Stomach (tissue), 9 donors: Measurements from ENCODE around the gene COL1A2. TPM values are rescaled to one million over a fixed set of nuclear protein-coding genes. Genes with fewer than 3 reads are reported as not detected.

Experiments used
- DNase-seq, 2 donors: peaks; one replicate each; pipeline versions ENCODE4 v3.0.0 to v3.0.0-alpha.2; 2013 to 2019
- H3K27ac ChIP-seq, 5 donors: fragments of 200-600 bp in 4 of 5; sonication (generic) in 4 of 5; one replicate each; pipeline ENCODE4 v1.5.1; 2013 to 2019; ENCODE audit warnings: mild to moderate bottlenecking in 1 of 5, moderate library complexity in 1 of 5
- H3K27me3 ChIP-seq, 3 donors: fragments of 200-600 bp; sonication (generic); one replicate each; pipeline ENCODE4 v1.5.1; 2017 to 2019; ENCODE audit warnings: mixed run types in 1 of 3
- H3K36me3 ChIP-seq, 4 donors: fragments of 200-600 bp; sonication (generic); 1 replicate in 3 of 4; 2 replicates in 1 of 4; pipeline ENCODE4 v1.5.1; 2016 to 2019
- H3K4me1 ChIP-seq, 4 donors: fragments of 200-600 bp; sonication (generic); one replicate each; pipeline ENCODE4 v1.5.1; 2016 to 2019
- H3K4me3 ChIP-seq, 4 donors: fragments of 200-600 bp; sonication (generic) in 3 of 4; one replicate each; pipeline ENCODE4 v1.5.1; 2016 to 2019; ENCODE audit warnings: mild to moderate bottlenecking in 1 of 4
- H3K9me3 ChIP-seq, 4 donors: fragments of 200-600 bp; sonication (generic); one replicate each; pipeline ENCODE4 v1.5.1; 2016 to 2019
- EP300 ChIP-seq: sonication (generic); formaldehyde crosslinking; IDR thresholded peaks from one replicate; pipeline ENCODE4 v1.6.1; 2017; ENCODE audit warnings: antibody characterized with exemption
- POLR2A ChIP-seq, 4 donors: fragments of 450-650 bp; IDR thresholded peaks; one replicate each; pipeline ENCODE4 v1.6.1; 2016; ENCODE audit warnings: antibody characterized with exemption in 4 of 4, control low read depth in 2 of 4, mild to moderate bottlenecking in 1 of 4, moderate library complexity in 1 of 4
- POLR2AphosphoS5 ChIP-seq, 3 donors: sonication (generic); formaldehyde crosslinking; IDR thresholded peaks; one replicate each; pipeline ENCODE4 v1.6.1; 2016; ENCODE audit warnings: antibody characterized with exemption in 3 of 3
- WGBS, 5 donors: extraction: QIAGEN DNeasy Blood & Tissue Kit in 3 of 5; methylation state at CpG; one replicate each; pipeline versions ENCODE4 v1.1.5 to v1.1.7; 2013 to 2018; 5-methylcytosine and 5-hydroxymethylcytosine counted together
- intact Hi-C: fragments of 100-400 bp; cut with DNase I; formaldehyde crosslinking; loops from one replicate; pipeline ENCODE4 v1.15.1; 2023; ENCODE audit warnings: low total_unique reads
- polyA plus RNA-seq, 3 donors: library from polyadenylated mRNA; stranded (reverse); fragments of 200-250 nt; gene quantifications; one replicate each; pipeline ENCODE4 v1.2.3, GENCODE V29; 2013
- total RNA-seq, 5 donors: library from RNA; depleted of rRNA; stranded (reverse); fragments of >200 nt; gene quantifications; one replicate each; pipeline versions ENCODE4 v1.1.0 to v1.2.3, GENCODE V29; 2014 to 2016
- TF ChIP-seq, protein P1 (sequence below), 7 experiments: fragments of 450-650 bp in 4 of 7; fragments of 200-600 bp in 3 of 7; sonication (generic) in 3 of 7; IDR thresholded peaks; one replicate each; pipeline ENCODE4 v1.5.1; 2016 to 2019; ENCODE audit warnings: antibody characterized with exemption in 7 of 7, control low read depth in 2 of 7, mild to moderate bottlenecking in 1 of 7
- donor health status: healthy with polysubstance abuse.
- donor health status: Bipolar disorder and iron deficiency.
- donor health status: healthy.

The COL1A2 gene
- total and polyA plus RNA-seq, 8 donors, result 30.9 to 3,975 (median 82.5) TPM

DNA sequence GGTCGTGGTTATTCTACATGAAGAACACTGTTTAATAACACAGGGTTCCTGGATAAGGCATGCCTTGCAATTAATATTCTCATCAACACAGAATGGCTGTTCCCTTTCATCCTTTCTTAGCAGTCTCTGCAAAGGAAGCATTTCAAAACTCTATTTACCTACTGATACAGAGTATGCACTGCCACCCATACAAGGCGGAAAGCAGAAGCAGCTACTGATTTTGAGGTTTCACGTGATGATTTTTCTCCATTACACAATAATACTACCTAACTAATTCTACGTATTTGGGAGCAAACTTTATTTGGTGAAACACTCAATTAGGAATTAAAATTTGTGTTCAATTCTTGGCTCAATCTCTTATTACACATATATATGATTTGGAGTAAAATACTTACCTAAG, 43.0 kb upstream of the COL1A2 start:
- Histone ChIP-seq H3K4me1 (peaks cover 0 to 15% (median 4%) of the 10 kb centered on the region in 4 donors), H3K9me3 (no peaks in the 10 kb centered on the region), H3K4me3 (no peak overlapping the region), H3K27ac (no peak overlapping the region), H3K36me3 (no peaks in the 10 kb centered on the region), H3K27me3 (no peaks in the 10 kb centered on the region)
- intact Hi-C loops, result no loop called here
- no peak for TF ChIP-seq POLR2A (IDR thresholded peaks at IDR 0.05)
- TF ChIP-seq POLR2AphosphoS5 (IDR thresholded peaks at IDR 0.05), result no peak
- TF ChIP-seq EP300, result no peak
- TF ChIP-seq, protein P1, sequence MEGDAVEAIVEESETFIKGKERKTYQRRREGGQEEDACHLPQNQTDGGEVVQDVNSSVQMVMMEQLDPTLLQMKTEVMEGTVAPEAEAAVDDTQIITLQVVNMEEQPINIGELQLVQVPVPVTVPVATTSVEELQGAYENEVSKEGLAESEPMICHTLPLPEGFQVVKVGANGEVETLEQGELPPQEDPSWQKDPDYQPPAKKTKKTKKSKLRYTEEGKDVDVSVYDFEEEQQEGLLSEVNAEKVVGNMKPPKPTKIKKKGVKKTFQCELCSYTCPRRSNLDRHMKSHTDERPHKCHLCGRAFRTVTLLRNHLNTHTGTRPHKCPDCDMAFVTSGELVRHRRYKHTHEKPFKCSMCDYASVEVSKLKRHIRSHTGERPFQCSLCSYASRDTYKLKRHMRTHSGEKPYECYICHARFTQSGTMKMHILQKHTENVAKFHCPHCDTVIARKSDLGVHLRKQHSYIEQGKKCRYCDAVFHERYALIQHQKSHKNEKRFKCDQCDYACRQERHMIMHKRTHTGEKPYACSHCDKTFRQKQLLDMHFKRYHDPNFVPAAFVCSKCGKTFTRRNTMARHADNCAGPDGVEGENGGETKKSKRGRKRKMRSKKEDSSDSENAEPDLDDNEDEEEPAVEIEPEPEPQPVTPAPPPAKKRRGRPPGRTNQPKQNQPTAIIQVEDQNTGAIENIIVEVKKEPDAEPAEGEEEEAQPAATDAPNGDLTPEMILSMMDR (IDR thresholded peaks at IDR 0.05), result no peak
- DNase-seq, result no peak
- WGBS, 5 donors, result 34 to 55% (median 53%) methylated on average over 4 of the region's 4 CpGs

GRCh38 chr7:94352887-94353286, 41.8 kb upstream of the COL1A2 start:
- intact Hi-C loops, result no loop called here
- Histone ChIP-seq H3K36me3 (no peaks in the 10 kb centered on the region), H3K27ac (no peak overlapping the region), H3K9me3 (no peaks in the 10 kb centered on the region), H3K4me1 (peaks cover 0 to 10% (median 4%) of the 10 kb centered on the region in 4 donors), H3K4me3 (no peak overlapping the region), H3K27me3 (no peaks in the 10 kb centered on the region)
- WGBS, 5 donors, result 30 to 55% (median 51%) methylated on average over 7 of the region's 7 CpGs
- DNase-seq, result no peak
- TF ChIP-seq POLR2AphosphoS5 (IDR thresholded peaks at IDR 0.05), result no peak
- TF ChIP-seq POLR2A (IDR thresholded peaks at IDR 0.05), result no peak
- TF ChIP-seq EP300, result no peak
- TF ChIP-seq, protein P1 (IDR thresholded peaks at IDR 0.05), result no peak

- intact Hi-C loops, result no loop called here
- TF ChIP-seq, protein P1 (IDR thresholded peaks at IDR 0.05), result no peak
- TF ChIP-seq POLR2AphosphoS5 (IDR thresholded peaks at IDR 0.05) (no peak), POLR2A (IDR thresholded peaks at IDR 0.05) (no peak), EP300 (no peak)
- Histone ChIP-seq H3K27me3 (no peaks in the 10 kb centered on the region), H3K4me3 (no peak overlapping the region), H3K4me1 (peaks cover 0 to 8% (median 4%) of the 10 kb centered on the region in 4 donors), H3K9me3 (no peaks in the 10 kb centered on the region), H3K36me3 (no peaks in the 10 kb centered on the region), H3K27ac (no peak overlapping the region)
- peak in 1 of 2 donors; percentile 32 for DNase-seq
These were observed 39.7 kb upstream of the COL1A2 start for GRCh38 chr7:94354953-94355352.

DNA sequence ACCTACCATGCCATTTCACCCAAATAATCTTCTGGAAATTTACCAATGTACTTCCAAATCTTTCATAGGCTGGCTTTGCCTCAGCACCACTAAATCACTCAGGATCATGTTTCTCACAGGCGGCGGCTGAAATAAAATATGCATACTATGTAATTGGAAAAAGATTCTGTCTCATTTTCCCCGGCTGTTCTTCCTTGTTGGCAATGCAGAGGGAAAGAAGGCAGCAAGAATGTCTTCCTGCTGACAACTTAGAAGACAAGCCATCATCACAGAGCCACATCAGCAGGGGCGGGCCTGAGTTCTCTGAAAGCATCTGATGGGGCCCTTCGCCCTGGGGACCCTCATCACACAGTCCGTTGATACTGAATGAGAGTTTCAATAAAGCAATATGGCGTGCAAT, 39.2 kb upstream of the COL1A2 start:
- DNase-seq, result peak in 1 of 2 donors; percentile 46
- Histone ChIP-seq H3K4me1 (peaks cover 0 to 8% (median 4%) of the 10 kb centered on the region in 4 donors), H3K9me3 (no peaks in the 10 kb centered on the region), H3K4me3 (no peak overlapping the region), H3K27me3 (no peaks in the 10 kb centered on the region), H3K27ac (no peak overlapping the region), H3K36me3 (no peaks in the 10 kb centered on the region)
- TF ChIP-seq POLR2A (IDR thresholded peaks at IDR 0.05) (no peak), POLR2AphosphoS5 (IDR thresholded peaks at IDR 0.05) (no peak), EP300 (no peak)
- TF ChIP-seq, protein P1 (IDR thresholded peaks at IDR 0.05), result no peak
- 66 to 79% (median 77%) methylated on average over 7 of the region's 7 CpGs for WGBS, 5 donors
- intact Hi-C loops, result no loop called here
